Peyer's patch (tissue), 4 donors: ENCODE data around the gene ARID1B.

Experiments
- POLR2A ChIP-seq, 2 donors: fragments of 450-650 bp; IDR thresholded peaks; one replicate each; pipeline ENCODE4 v1.5.1; 2017; ENCODE audit warnings: antibody characterized with exemption in 2 of 2, mild to moderate bottlenecking in 2 of 2, moderate library complexity in 2 of 2
- TF ChIP-seq, protein P1 (sequence below), 6 experiments: fragments of 450-650 bp in 4 of 6; fragments of 200-600 bp in 2 of 6; sonication (generic) in 1 of 6; IDR thresholded peaks; one replicate each; pipeline ENCODE4 v1.5.1; 2017 to 2019; ENCODE audit warnings: antibody characterized with exemption in 6 of 6, mild to moderate bottlenecking in 3 of 6, moderate library complexity in 1 of 6

DNA sequence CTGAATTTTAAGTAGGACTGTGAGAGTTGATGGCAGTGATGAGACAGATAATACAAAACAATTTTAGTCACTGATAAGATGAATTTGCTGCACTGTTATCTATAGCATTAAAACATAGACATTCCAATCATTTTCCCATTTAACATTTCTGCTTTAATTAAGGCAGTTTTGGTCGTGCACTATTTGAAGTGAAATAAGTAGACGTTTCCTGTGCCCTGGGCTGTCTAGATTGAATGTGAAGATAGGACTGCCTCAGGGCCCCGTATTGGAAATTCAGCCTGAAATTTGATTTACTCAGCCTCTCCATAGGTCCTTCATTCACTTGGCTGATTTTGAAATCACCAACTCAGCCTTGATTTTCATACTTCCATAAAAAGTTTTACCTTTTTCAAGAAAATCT is 48.3 kb downstream of the ARID1B start:
- no peak for TF ChIP-seq POLR2A (IDR thresholded peaks at IDR 0.05)
- TF ChIP-seq, protein P1, sequence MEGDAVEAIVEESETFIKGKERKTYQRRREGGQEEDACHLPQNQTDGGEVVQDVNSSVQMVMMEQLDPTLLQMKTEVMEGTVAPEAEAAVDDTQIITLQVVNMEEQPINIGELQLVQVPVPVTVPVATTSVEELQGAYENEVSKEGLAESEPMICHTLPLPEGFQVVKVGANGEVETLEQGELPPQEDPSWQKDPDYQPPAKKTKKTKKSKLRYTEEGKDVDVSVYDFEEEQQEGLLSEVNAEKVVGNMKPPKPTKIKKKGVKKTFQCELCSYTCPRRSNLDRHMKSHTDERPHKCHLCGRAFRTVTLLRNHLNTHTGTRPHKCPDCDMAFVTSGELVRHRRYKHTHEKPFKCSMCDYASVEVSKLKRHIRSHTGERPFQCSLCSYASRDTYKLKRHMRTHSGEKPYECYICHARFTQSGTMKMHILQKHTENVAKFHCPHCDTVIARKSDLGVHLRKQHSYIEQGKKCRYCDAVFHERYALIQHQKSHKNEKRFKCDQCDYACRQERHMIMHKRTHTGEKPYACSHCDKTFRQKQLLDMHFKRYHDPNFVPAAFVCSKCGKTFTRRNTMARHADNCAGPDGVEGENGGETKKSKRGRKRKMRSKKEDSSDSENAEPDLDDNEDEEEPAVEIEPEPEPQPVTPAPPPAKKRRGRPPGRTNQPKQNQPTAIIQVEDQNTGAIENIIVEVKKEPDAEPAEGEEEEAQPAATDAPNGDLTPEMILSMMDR (IDR thresholded peaks at IDR 0.05): no peak
